Neuron (in vitro differentiated cells): ENCODE results near the gene ADH7.

Experiments used
- H2AFZ ChIP-seq: one replicate; pipeline ENCODE4 v1.6.1; 2013; ENCODE audit warnings: low read depth, mild to moderate bottlenecking, inconsistent platforms, low read length, moderate library complexity
- H3K27me3 ChIP-seq: one replicate; pipeline ENCODE4 v1.6.1; 2013; ENCODE audit warnings: low read length; ENCODE audit not compliant: insufficient read depth
- H3K36me3 ChIP-seq: one replicate; pipeline ENCODE4 v1.6.1; 2013; ENCODE audit warnings: low read length; ENCODE audit not compliant: insufficient read depth
- H3K4me1 ChIP-seq: one replicate; pipeline ENCODE4 v1.6.1; 2013; ENCODE audit warnings: low read length; ENCODE audit not compliant: insufficient read depth
- H3K4me3 ChIP-seq: 2 replicates; pipeline ENCODE4 v1.5.1; 2013; ENCODE audit warnings: mild to moderate bottlenecking, low read length, moderate library complexity
- H3K9me3 ChIP-seq: one replicate; pipeline ENCODE4 v1.6.1; 2013; ENCODE audit warnings: low read length

ADH7 gene

GRCh38 chr4:99410075-99410474 lies 25.1 kb downstream of the ADH7 start:
- Histone ChIP-seq H3K9me3 (no peaks in the 10 kb centered on the region), H3K27me3 (no peaks in the 10 kb centered on the region), H2AFZ (no peak overlapping the region), H3K36me3 (no peaks in the 10 kb centered on the region), H3K4me1 (no peaks in the 10 kb centered on the region), H3K4me3 (no peak overlapping the region)

DNA sequence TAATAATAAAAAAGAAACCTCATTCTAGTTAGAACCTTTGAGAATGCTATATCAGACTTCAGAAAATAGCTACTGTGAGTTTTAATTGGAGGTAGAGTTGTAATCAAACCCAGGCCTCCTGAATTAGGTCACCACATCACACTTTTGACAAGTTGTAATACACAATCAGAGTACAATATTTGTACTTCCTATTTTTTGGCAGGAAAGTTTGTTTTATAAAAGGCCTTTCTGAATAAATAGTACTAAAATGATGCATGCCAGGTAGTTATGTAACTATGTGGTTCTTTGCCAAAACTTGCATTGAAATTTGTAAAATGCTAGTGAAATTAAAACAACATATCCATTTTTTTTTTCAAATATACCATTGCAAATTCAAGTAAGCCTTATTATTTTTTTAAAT lies 26.8 kb downstream of the ADH7 start:
- H2AFZ ChIP-seq = no peak overlapping the region
- no peaks in the 10 kb centered on the region for H3K4me1 ChIP-seq
- H3K9me3 ChIP-seq = no peaks in the 10 kb centered on the region
- H3K36me3 ChIP-seq = no peaks in the 10 kb centered on the region
- no peaks in the 10 kb centered on the region for H3K27me3 ChIP-seq
- H3K4me3 ChIP-seq = no peak overlapping the region

GRCh38 chr4:99405433-99406115 lies 29.6 kb downstream of the ADH7 start:
- Histone ChIP-seq H3K4me1 (no peaks in the 10 kb centered on the region), H3K4me3 (no peak overlapping the region), H3K27me3 (no peaks in the 10 kb centered on the region)

GRCh38 chr4:99404595-99405287 lies 30.4 kb downstream of the ADH7 start:
- Histone ChIP-seq H3K9me3 (no peaks in the 10 kb centered on the region), H3K36me3 (no peaks in the 10 kb centered on the region), H3K4me3 (no peak overlapping the region), H3K4me1 (no peaks in the 10 kb centered on the region), H2AFZ (no peak overlapping the region), H3K27me3 (no peaks in the 10 kb centered on the region)

More at GRCh38 chr4:99405433-99406115, 29.6 kb downstream of the ADH7 start:
- Histone ChIP-seq H3K9me3 (no peaks in the 10 kb centered on the region), H3K36me3 (no peaks in the 10 kb centered on the region), H2AFZ (no peak overlapping the region)

DNA sequence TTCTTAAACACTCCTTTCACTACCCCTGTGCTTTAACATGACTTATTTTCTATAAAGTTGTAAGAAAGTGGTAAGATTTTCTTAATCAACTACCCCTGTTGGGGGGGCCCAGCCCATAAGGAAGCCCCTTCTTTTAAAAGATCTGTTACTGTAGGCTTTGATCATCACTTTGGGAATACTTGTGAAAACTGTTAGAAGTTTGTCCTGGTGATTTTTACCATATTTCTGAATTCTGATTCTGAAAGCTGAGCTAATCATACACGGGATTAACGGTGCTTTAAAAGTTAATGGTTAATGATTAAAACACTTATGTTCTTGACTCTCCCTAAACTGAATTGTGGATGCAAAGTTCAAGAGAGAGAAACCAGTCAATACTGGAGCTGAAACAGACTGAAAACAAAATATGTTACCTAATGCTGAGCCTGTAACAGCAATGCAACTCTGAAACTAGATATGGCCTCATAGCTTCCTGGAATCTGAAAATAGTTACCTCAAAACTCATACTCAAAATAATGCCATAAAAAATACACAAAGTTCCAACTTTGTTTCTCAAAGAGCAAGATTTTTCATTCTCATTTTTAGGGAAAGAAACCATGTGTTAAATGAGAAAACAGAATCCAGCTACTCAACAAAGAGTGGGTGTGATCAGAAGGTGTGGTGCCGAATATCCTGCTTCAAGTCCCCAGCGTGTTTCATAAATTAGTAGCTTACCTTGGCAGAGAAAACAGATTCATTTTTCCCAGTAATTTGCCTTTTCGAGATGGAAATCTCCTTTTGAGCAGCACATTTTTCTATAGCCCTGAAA lies 31.6 kb downstream of the ADH7 start:
- no peaks in the 10 kb centered on the region for H3K27me3 ChIP-seq
- H3K4me1 ChIP-seq = no peaks in the 10 kb centered on the region
- no peak overlapping the region for H3K4me3 ChIP-seq
- H3K36me3 ChIP-seq = no peaks in the 10 kb centered on the region
- no peaks in the 10 kb centered on the region for H3K9me3 ChIP-seq
- H2AFZ ChIP-seq = no peak overlapping the region

- Histone ChIP-seq H3K27me3 (no peaks in the 10 kb centered on the region), H3K4me3 (no peak overlapping the region), H3K9me3 (no peaks in the 10 kb centered on the region), H3K4me1 (no peaks in the 10 kb centered on the region), H3K36me3 (no peaks in the 10 kb centered on the region), H2AFZ (no peak overlapping the region)
Measured at GRCh38 chr4:99402765-99403164, 32.4 kb downstream of the ADH7 start.

DNA sequence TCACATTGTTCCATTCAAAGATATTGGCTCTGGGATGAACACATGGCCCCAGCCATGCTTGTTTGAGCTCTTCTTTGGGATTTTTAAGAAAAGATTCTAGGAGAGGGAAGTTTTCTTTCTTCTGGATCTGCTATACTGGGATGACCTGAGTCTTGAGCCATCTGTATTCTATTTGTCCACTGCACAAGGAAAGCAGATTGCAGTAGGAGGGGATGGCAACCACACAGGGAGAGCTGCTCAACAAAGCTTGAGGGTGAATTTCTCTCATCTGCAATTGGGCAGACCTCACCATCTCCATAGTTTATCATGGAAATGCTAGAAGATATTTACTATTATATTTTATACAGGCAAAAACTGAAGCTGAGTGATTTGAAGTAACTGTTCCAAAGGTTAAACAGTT lies 34.3 kb downstream of the ADH7 start:
- H3K4me1 ChIP-seq = no peaks in the 10 kb centered on the region
- H3K9me3 ChIP-seq = no peaks in the 10 kb centered on the region
- H3K4me3 ChIP-seq = no peak overlapping the region
- H3K36me3 ChIP-seq = no peaks in the 10 kb centered on the region
- H2AFZ ChIP-seq = no peak overlapping the region
- no peaks in the 10 kb centered on the region for H3K27me3 ChIP-seq

- no peaks in the 10 kb centered on the region for H3K27me3 ChIP-seq
- H3K36me3 ChIP-seq = no peaks in the 10 kb centered on the region
- no peaks in the 10 kb centered on the region for H3K4me1 ChIP-seq
- H2AFZ ChIP-seq = no peak overlapping the region
- no peaks in the 10 kb centered on the region for H3K9me3 ChIP-seq
- no peak overlapping the region for H3K4me3 ChIP-seq
Measured at GRCh38 chr4:99399017-99399416, 36.1 kb downstream of the ADH7 start.

- no peak overlapping the region for H2AFZ ChIP-seq
- H3K4me1 ChIP-seq = no peaks in the 10 kb centered on the region
- no peaks in the 10 kb centered on the region for H3K9me3 ChIP-seq
- H3K27me3 ChIP-seq = no peaks in the 10 kb centered on the region
- no peaks in the 10 kb centered on the region for H3K36me3 ChIP-seq
- H3K4me3 ChIP-seq = no peak overlapping the region
Measured at GRCh38 chr4:99395595-99396364, 39.4 kb downstream of the ADH7 start.

DNA sequence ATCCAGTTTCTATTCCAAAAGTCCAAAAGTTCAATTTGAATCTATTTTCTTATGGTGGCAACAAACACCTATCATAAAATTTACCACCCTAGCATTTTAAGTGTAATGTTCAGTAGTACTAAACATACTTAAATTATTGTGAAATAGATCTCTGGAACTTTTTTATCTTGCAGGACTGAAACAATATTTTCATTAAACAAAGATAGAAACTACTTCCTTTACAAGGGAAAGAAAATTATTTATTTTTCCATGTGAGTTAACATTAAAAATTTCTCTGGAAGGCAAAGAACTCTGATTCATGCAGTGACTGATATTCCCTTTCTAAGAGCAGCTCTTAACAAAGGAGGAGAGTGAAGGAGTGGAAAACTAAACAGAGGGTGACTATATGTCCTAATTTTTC lies 40.2 kb downstream of the ADH7 start:
- Histone ChIP-seq H3K9me3 (no peaks in the 10 kb centered on the region), H2AFZ (no peak overlapping the region), H3K27me3 (no peaks in the 10 kb centered on the region), H3K36me3 (no peaks in the 10 kb centered on the region), H3K4me3 (no peak overlapping the region), H3K4me1 (no peaks in the 10 kb centered on the region)

- Histone ChIP-seq H3K36me3 (no peaks in the 10 kb centered on the region), H3K9me3 (no peaks in the 10 kb centered on the region), H2AFZ (no peak overlapping the region), H3K27me3 (no peaks in the 10 kb centered on the region), H3K4me1 (no peaks in the 10 kb centered on the region), H3K4me3 (no peak overlapping the region)
Measured at GRCh38 chr4:99390055-99390454, 45.1 kb downstream of the ADH7 start.

GRCh38 chr4:99389606-99390005 lies 45.5 kb downstream of the ADH7 start:
- Histone ChIP-seq H2AFZ (no peak overlapping the region), H3K36me3 (no peaks in the 10 kb centered on the region), H3K9me3 (no peaks in the 10 kb centered on the region), H3K4me3 (no peak overlapping the region), H3K27me3 (no peaks in the 10 kb centered on the region), H3K4me1 (no peaks in the 10 kb centered on the region)
